ENCODE results near the gene ATP13A2.
"Not testable (repeated sequence)": the region's sequence is repeated elsewhere in the genome, so short reads cannot be mapped to it uniquely, and the experiment has no call there.

ATP13A2 gene

GRCh38 chr1:16975211-16975610 is 36.5 kb downstream of the ATP13A2 start:
- no peak for DNase-seq

GRCh38 chr1:16973215-16973614 is 38.5 kb downstream of the ATP13A2 start:
- no peak for DNase-seq

GRCh38 chr1:16972189-16972895 is 39.4 kb downstream of the ATP13A2 start:
- DNase-seq: no peak

- no peak for DNase-seq
Observed at GRCh38 chr1:16971341-16972188, 40.2 kb downstream of the ATP13A2 start.

- DNase-seq: no peak
Observed at GRCh38 chr1:16970132-16970910, 41.4 kb downstream of the ATP13A2 start.

- no peak for DNase-seq
Observed at GRCh38 chr1:16969651-16970050, 42.1 kb downstream of the ATP13A2 start.

GRCh38 chr1:16969057-16969611 is 42.6 kb downstream of the ATP13A2 start:
- DNase-seq: no peak

- DNase-seq: no peak
Observed at GRCh38 chr1:16968372-16968771, 43.4 kb downstream of the ATP13A2 start.

- DNase-seq: no peak
Observed at GRCh38 chr1:16967962-16968361, 43.8 kb downstream of the ATP13A2 start.

GRCh38 chr1:16967095-16967575 is 44.6 kb downstream of the ATP13A2 start:
- no peak for DNase-seq

GRCh38 chr1:16966282-16966681 is 45.4 kb downstream of the ATP13A2 start:
- DNase-seq: no peak

GRCh38 chr1:16965486-16966067 is 46.2 kb downstream of the ATP13A2 start:
- DNase-seq: no peak

- not testable (repeated sequence) for DNase-seq
Observed at GRCh38 chr1:16964169-16964568, 47.6 kb downstream of the ATP13A2 start.

GRCh38 chr1:16961297-16962133 is 50.2 kb downstream of the ATP13A2 start:
- DNase-seq: no peak

GRCh38 chr1:16960560-16961296 is 51.0 kb downstream of the ATP13A2 start:
- DNase-seq: peak; percentile 87

GRCh38 chr1:16958475-16958874 is 53.3 kb downstream of the ATP13A2 start:
- no peak for DNase-seq

GRCh38 chr1:16957731-16958130 is 54.0 kb downstream of the ATP13A2 start:
- DNase-seq: no peak

GRCh38 chr1:16956775-16957174 is 55.0 kb downstream of the ATP13A2 start:
- no peak for DNase-seq

GRCh38 chr1:16955186-16955585 is 56.5 kb downstream of the ATP13A2 start:
- DNase-seq: no peak

- no peak for DNase-seq
Observed at GRCh38 chr1:16954579-16954978, 57.1 kb downstream of the ATP13A2 start.

- not testable (repeated sequence) for DNase-seq
Observed at GRCh38 chr1:16952376-16952775, 59.4 kb downstream of the ATP13A2 start.
